OCI-LY7 (cell line): Measurements from ENCODE around the gene TMEM44.
"Not testable (repeated sequence)": the region's sequence is repeated elsewhere in the genome, so short reads cannot be mapped to it uniquely, and the experiment has no call there.

Experiments
- CTCF ChIP-seq: fragments of 200-600 bp; sonication (generic); conservative IDR thresholded peaks from 2 replicates; pipeline ENCODE4 v1.5.1; 2014; ENCODE audit warnings: mild to moderate bottlenecking, antibody characterized with exemption, low read length, moderate library complexity, mixed read lengths
- EZH2phosphoT487 ChIP-seq: fragments of 200-600 bp; sonication (generic); IDR thresholded peaks from 2 replicates; pipeline ENCODE4 v1.6.1; 2018; ENCODE audit warnings: low read depth, borderline replicate concordance, mild to moderate bottlenecking, mixed run types, antibody characterized with exemption, low read length, moderate library complexity, mixed read lengths

GRCh38 chr3:194545538-194545937 is 87.7 kb downstream of the TMEM44 start:
- TF ChIP-seq CTCF, EZH2phosphoT487: not testable (repeated sequence)
